ENCODE results near the gene FOXL3.

- TF ChIP-seq CTCF (IDR thresholded peaks at IDR 0.05) (no peak), POLR2A (IDR thresholded peaks at IDR 0.05) (no peak)
These were observed 12.4 kb downstream of the FOXL3 start for GRCh38 chr7:302054-302992.

Measured in uterus (tissue), 2 donors.